ENCODE measurements around the gene PDIA4. TPM values are rescaled to one million over a fixed set of nuclear protein-coding genes. Genes with fewer than 3 reads are reported as not detected.

Gene PDIA4
- total RNA-seq, 4 donors from 2014 or later: 33.2 to 58.1 (median 42.8) TPM

DNA sequence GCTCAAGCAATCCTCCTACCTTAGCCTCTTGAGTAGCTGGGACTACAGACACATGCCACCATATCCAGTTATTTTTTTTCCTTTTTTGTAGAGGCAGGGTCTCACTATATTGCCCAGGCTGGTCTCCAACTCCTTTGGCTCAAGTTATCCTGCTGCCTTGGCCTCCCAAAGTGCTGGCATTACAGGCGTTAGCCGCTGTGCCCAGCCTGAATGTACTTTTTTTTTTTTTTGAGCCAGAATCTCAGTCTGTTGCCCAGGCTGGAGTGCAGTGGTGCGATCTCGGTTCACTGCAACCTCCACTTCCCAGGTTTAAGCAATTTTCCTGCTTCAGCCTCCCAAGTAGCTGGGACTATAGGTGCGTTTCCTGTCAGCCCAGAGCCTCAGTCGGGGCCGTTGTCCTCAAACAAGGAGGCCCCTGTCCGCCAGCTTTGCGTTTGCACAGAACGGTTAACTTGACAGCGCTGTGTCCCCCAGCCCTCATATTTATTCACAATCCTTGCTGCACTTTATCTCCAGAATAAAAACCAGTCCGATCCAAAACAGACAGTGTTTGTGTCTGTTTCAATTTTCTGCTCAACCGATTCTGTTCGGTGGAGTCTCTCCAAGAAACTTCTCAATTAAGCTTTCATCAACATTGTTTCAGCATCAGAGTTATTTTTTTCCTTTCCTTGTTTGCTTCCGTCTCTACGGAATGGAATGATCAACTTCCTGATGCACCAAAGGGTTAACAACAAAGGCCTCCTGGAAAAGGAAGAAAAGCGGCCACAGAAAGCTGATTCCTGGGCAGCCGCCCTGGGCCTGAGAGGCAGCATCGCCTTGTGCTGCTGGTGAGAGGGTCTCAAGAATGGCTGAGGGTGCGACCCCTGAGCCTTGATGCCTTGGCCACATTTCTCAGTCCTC, 64.5 kb downstream of the PDIA4 start:
- peaks cover 11 to 33% (median 29%) of the 10 kb centered on the region in 4 donors for H3K4me1 ChIP-seq
- H3K36me3 ChIP-seq: no peaks in the 10 kb centered on the region
- H3K9me3 ChIP-seq: no peaks in the 10 kb centered on the region
- no peaks in the 10 kb centered on the region for H3K27me3 ChIP-seq
- no peak for DNase-seq (ENCODE audit: extremely low spot score)
- no peak for TF ChIP-seq CTCF (IDR thresholded peaks at IDR 0.05)
- H3K4me3 ChIP-seq: peak overlapping the region; percentile 54 to 71 (median 63)
- WGBS: 36% methylated on average over 18 of the region's 20 CpGs
- intact Hi-C loops (cut with DNase I): loop anchor here (2.0 to 10.0 kb wide), 5 partner anchors 79 to 459 kb away; partner anchors contain the start of genes CUL1 and EZH2
- peak overlapping the region; percentile 68 to 74 (median 70) for H3K27ac ChIP-seq (replicated peaks in 1 of 4)

- Histone ChIP-seq H3K27me3 (no peaks in the 10 kb centered on the region), H3K9me3 (no peaks in the 10 kb centered on the region), H3K36me3 (no peaks in the 10 kb centered on the region), H3K4me3 (peak overlapping the region; percentile 54 to 71 (median 63)), H3K27ac (replicated peaks in 1 of 4) (peak overlapping the region; percentile 68 to 74 (median 70)), H3K4me1 (peaks cover 11 to 33% (median 29%) of the 10 kb centered on the region in 4 donors)
- peak; percentile 68 to 72 (median 69) for TF ChIP-seq CTCF (IDR thresholded peaks at IDR 0.05)
- no peak for TF ChIP-seq EP300 (IDR thresholded peaks at IDR 0.05)
- WGBS: 0% methylated on average over 5 of the region's 5 CpGs
- intact Hi-C loops (cut with DNase I): loop anchor here (2.0 to 10.0 kb wide), 3 partner anchors 108 to 268 kb away; partner anchors contain the start of gene CUL1
- DNase-seq (ENCODE audit: extremely low spot score): no peak
Measured at GRCh38 chr7:148962823-148963582, 65.3 kb downstream of the PDIA4 start.

GRCh38 chr7:148962440-148962822, 65.9 kb downstream of the PDIA4 start:
- Histone ChIP-seq H3K4me3 (peak overlapping the region; percentile 54 to 71 (median 63)), H3K27ac (replicated peaks in 1 of 4) (peak overlapping the region in 1 of 4 donors; percentile 72), H3K27me3 (no peaks in the 10 kb centered on the region), H3K36me3 (no peaks in the 10 kb centered on the region), H3K9me3 (no peaks in the 10 kb centered on the region), H3K4me1 (peaks cover 11 to 33% (median 29%) of the 10 kb centered on the region in 4 donors)
- WGBS: 12% methylated on average over 5 of the region's 5 CpGs
- DNase-seq (ENCODE audit: extremely low spot score): no peak
- intact Hi-C loops (cut with DNase I): loop anchor here (2.0 to 10.0 kb wide), 3 partner anchors 108 to 268 kb away; partner anchors contain the start of gene CUL1
- no peak for TF ChIP-seq POLR2A (IDR thresholded peaks at IDR 0.05; ENCODE audit: low read depth)

DNA sequence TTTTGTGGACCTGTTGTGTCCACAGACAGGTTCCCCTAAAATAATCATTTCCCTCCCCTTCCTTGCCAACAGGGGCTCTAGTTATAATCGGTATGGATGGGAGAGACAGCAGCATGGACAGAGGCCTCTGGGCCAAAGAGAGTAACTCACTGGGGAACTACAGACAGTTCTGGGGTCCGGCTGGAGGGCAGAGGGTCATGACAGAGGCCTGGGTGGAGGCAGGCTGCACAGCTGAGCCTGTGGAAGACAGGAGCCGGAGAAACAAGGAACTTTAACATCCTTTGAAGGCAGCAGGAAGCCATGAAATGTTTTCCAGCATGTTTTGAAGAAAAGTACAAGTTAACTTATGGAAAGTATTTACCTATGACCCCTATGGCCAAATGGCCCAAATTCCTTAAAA, 68.6 kb downstream of the PDIA4 start:
- TF ChIP-seq POLR2A (IDR thresholded peaks at IDR 0.05; ENCODE audit: low read depth) (no peak), CTCF (IDR thresholded peaks at IDR 0.05) (no peak), POLR2AphosphoS5 (IDR thresholded peaks at IDR 0.05) (no peak), EP300 (IDR thresholded peaks at IDR 0.05) (no peak)
- intact Hi-C loops (cut with DNase I): loop anchor here (10.0 kb wide), 2 partner anchors 165 to 265 kb away; partner anchors contain the start of gene CUL1
- Histone ChIP-seq H3K4me3 (no peak overlapping the region), H3K36me3 (no peaks in the 10 kb centered on the region), H3K9me3 (no peaks in the 10 kb centered on the region), H3K27ac (replicated peaks in 1 of 4) (no peak overlapping the region), H3K27me3 (no peaks in the 10 kb centered on the region), H3K4me1 (peaks cover 6 to 20% (median 16%) of the 10 kb centered on the region in 4 donors)
- DNase-seq (ENCODE audit: extremely low spot score): no peak
- 83% methylated on average over 3 of the region's 3 CpGs for WGBS

DNA sequence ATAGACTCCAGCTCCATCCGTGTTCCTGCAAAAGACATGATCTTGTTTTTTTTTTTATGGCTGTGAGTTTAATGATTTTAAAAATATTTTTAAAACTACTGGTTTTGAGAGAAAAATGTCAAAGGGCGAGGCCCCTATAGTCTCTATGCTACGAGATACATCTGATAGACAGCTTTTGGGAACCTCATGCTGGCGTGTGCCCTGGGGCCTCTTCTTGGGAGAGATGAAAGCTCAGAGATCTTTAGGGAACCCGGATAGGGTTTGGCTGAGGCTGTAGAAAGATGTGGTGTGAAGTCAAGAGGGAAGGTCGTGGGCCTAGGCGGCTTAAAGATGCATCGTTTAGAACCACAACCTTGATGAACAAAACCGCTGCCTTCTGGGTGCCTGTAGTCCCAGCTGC, 70.2 kb downstream of the PDIA4 start:
- intact Hi-C loops (cut with DNase I): no loop called here
- H3K27ac ChIP-seq (replicated peaks in 1 of 4): no peak overlapping the region
- TF ChIP-seq POLR2AphosphoS5 (IDR thresholded peaks at IDR 0.05) (no peak), CTCF (IDR thresholded peaks at IDR 0.05) (no peak), EP300 (IDR thresholded peaks at IDR 0.05) (no peak), POLR2A (IDR thresholded peaks at IDR 0.05; ENCODE audit: low read depth) (no peak)
- no peak overlapping the region for H3K4me3 ChIP-seq
- DNase-seq (ENCODE audit: extremely low spot score): no peak
- no peaks in the 10 kb centered on the region for H3K9me3 ChIP-seq
- H3K4me1 ChIP-seq: peaks cover under 1 to 5% (median 4%) of the 10 kb centered on the region in 4 donors
- H3K27me3 ChIP-seq: no peaks in the 10 kb centered on the region
- WGBS: 85% methylated on average over 9 of the region's 9 CpGs
- H3K36me3 ChIP-seq: no peaks in the 10 kb centered on the region
